Gastroesophageal sphincter (tissue), 3 donors: ENCODE data around the gene PHAF1.

Source experiments
- CTCF ChIP-seq, 4 experiments: fragments of 200-600 bp in 2 of 4; fragments of 450-650 bp in 2 of 4; sonication (generic) in 1 of 4; IDR thresholded peaks; one replicate each; pipeline ENCODE4 v1.5.1; 2017 to 2019; ENCODE audit warnings: antibody characterized with exemption in 4 of 4, mild to moderate bottlenecking in 2 of 4, moderate library complexity in 2 of 4
- EP300 ChIP-seq: sonication (generic); formaldehyde crosslinking; IDR thresholded peaks from one replicate; pipeline ENCODE4 v1.6.1; 2017; ENCODE audit warnings: antibody characterized with exemption, mild to moderate bottlenecking
- POLR2A ChIP-seq, 2 donors: fragments of 450-650 bp; IDR thresholded peaks; one replicate each; pipeline ENCODE4 v1.6.1; 2017; ENCODE audit warnings: antibody characterized with exemption in 2 of 2, mild to moderate bottlenecking in 2 of 2, moderate library complexity in 1 of 2
- POLR2AphosphoS5 ChIP-seq: sonication (generic); formaldehyde crosslinking; IDR thresholded peaks from one replicate; pipeline ENCODE4 v1.6.1; 2017; ENCODE audit warnings: antibody characterized with exemption

GRCh38 chr16:67098599-67098998 lies 11.1 kb upstream of the PHAF1 start:
- TF ChIP-seq CTCF (IDR thresholded peaks at IDR 0.05), result no peak
- TF ChIP-seq POLR2A (IDR thresholded peaks at IDR 0.05), result no peak
- TF ChIP-seq POLR2AphosphoS5, result no peak
- no peak for TF ChIP-seq EP300
